OCI-LY1 (cell line): ENCODE results near the gene SP2.

Experiments
- H2AFZ ChIP-seq: fragments of 200-600 bp; sonication (generic), shearing (Covaris generic); 2 replicates; pipeline ENCODE4 v1.6.0; 2014; ENCODE audit warnings: antibody characterized with exemption, mild to moderate bottlenecking, low read length
- H3F3A ChIP-seq: fragments of 200-600 bp; sonication (generic), shearing (Covaris generic); 2 replicates; pipeline ENCODE4 v1.6.0; 2014; ENCODE audit warnings: mild to moderate bottlenecking, antibody characterized with exemption, low read length, moderate library complexity; ENCODE audit not compliant: insufficient read depth
- H3K27ac ChIP-seq: fragments of 200-600 bp; sonication (generic); 2 replicates; pipeline ENCODE4 v1.5.1; 2014; ENCODE audit warnings: low read length, mixed run types, mild to moderate bottlenecking, low read depth; ENCODE audit not compliant: poor library complexity, severe bottlenecking
- H3K27me3 ChIP-seq: fragments of 200-600 bp; sonication (generic); 2 replicates; pipeline ENCODE4 v1.6.0; 2014; ENCODE audit warnings: antibody characterized with exemption, mild to moderate bottlenecking, low read length, moderate library complexity; ENCODE audit not compliant: insufficient read depth
- H3K36me3 ChIP-seq: fragments of 200-600 bp; sonication (generic); 2 replicates; pipeline ENCODE4 v1.6.1; 2014; ENCODE audit warnings: mild to moderate bottlenecking, antibody characterized with exemption, low read length, moderate library complexity, mixed read lengths; ENCODE audit not compliant: insufficient read depth
- H3K4me1 ChIP-seq: fragments of 200-600 bp; sonication (generic); 2 replicates; pipeline ENCODE4 v1.5.1; 2014; ENCODE audit warnings: mild to moderate bottlenecking, low read length, moderate library complexity; ENCODE audit not compliant: insufficient read depth, severe bottlenecking
- H3K4me2 ChIP-seq: fragments of 200-600 bp; sonication (generic), shearing (Covaris generic); 2 replicates; pipeline ENCODE4 v1.6.1; 2014; ENCODE audit warnings: low read length
- H3K4me3 ChIP-seq: fragments of 200-600 bp; sonication (generic); 2 replicates; pipeline ENCODE4 v1.5.1; 2014; ENCODE audit warnings: low read length, low read depth, mild to moderate bottlenecking, mixed read lengths; ENCODE audit not compliant: poor library complexity, severe bottlenecking
- H3K79me2 ChIP-seq: fragments of 200-600 bp; shearing (Covaris generic); 2 replicates; pipeline ENCODE4 v1.6.1; 2016; ENCODE audit warnings: mixed run types, low read length, mixed read lengths; ENCODE audit not compliant: insufficient read depth
- H3K9ac ChIP-seq: fragments of 200-600 bp; sonication (generic), shearing (Covaris generic); 2 replicates; pipeline ENCODE4 v1.6.1; 2014; ENCODE audit warnings: mild to moderate bottlenecking, low read length, mixed read lengths
- H3K9me2 ChIP-seq: fragments of 200-600 bp; sonication (generic), shearing (Covaris generic); 2 replicates; pipeline ENCODE4 v1.6.1; 2014; ENCODE audit warnings: low read depth, mild to moderate bottlenecking, low read length, mixed read lengths
- H3K9me3 ChIP-seq: fragments of 200-600 bp; shearing (Covaris generic); 2 replicates; pipeline ENCODE4 v1.6.1; 2014; ENCODE audit warnings: low read length, mixed read lengths
- H4K20me1 ChIP-seq: fragments of 200-600 bp; sonication (generic), shearing (Covaris generic); 2 replicates; pipeline ENCODE4 v1.6.0; 2016; ENCODE audit warnings: mild to moderate bottlenecking, low read length; ENCODE audit not compliant: insufficient read depth
- EZH2 ChIP-seq: fragments of 200-600 bp; sonication (generic), shearing (Covaris generic); IDR thresholded peaks from 2 replicates; pipeline ENCODE4 v1.8.0; 2017; ENCODE audit warnings: borderline replicate concordance, mixed run types, mild to moderate bottlenecking, antibody characterized with exemption, low read length, moderate library complexity, mixed read lengths
- TF ChIP-seq, protein P1 (sequence below): fragments of 200-600 bp; sonication (generic), shearing (Covaris generic); IDR thresholded peaks from 2 replicates; pipeline ENCODE4 v1.5.1; 2017; ENCODE audit warnings: mild to moderate bottlenecking, antibody characterized with exemption, low read length, moderate library complexity, mixed read lengths

SP2 gene

DNA sequence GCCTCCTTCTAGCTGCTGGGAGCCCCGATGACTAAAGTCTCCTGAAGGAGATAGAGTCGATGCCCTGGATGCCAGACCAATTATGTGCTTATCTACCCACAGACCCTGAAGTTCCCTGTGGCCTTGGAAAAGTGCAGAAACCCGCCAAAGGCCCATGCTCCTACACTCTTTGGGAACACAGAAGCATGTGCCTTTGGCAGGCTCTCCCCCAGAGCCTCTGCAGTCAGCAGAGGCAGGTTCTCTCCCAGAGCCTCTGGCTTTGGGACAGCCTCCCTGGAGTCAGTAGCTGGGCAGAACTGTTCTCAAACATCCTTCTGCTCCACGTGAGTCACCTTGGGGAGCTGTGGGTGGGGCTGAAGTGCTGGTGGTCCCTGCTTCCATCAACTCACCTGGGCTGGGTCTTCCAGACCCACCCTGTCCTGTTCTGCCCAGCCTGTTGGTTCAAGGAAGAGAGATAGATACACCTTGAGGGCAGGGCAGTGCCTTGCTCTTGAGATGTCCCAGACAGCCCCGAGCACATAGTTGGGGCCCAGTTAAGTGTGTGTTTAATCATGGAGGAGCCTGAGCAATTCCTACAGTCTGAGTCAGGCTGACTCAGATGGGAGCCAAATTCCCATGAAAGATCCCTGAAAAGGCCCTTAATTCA, 71.7 kb downstream of the SP2 start:
- no peak overlapping the region for H2AFZ ChIP-seq
- no peaks in the 10 kb centered on the region for H3K9me2 ChIP-seq
- H3K4me2 ChIP-seq = no peak overlapping the region
- peaks cover 22% of the 10 kb centered on the region for H3K4me1 ChIP-seq
- H3K9me3 ChIP-seq = no peaks in the 10 kb centered on the region
- H4K20me1 ChIP-seq = no peaks in the 10 kb centered on the region
- H3K4me3 ChIP-seq = no peak overlapping the region
- H3K9ac ChIP-seq = no peak overlapping the region
- H3K27me3 ChIP-seq = no peaks in the 10 kb centered on the region
- no peak for TF ChIP-seq EZH2
- TF ChIP-seq, protein P1, sequence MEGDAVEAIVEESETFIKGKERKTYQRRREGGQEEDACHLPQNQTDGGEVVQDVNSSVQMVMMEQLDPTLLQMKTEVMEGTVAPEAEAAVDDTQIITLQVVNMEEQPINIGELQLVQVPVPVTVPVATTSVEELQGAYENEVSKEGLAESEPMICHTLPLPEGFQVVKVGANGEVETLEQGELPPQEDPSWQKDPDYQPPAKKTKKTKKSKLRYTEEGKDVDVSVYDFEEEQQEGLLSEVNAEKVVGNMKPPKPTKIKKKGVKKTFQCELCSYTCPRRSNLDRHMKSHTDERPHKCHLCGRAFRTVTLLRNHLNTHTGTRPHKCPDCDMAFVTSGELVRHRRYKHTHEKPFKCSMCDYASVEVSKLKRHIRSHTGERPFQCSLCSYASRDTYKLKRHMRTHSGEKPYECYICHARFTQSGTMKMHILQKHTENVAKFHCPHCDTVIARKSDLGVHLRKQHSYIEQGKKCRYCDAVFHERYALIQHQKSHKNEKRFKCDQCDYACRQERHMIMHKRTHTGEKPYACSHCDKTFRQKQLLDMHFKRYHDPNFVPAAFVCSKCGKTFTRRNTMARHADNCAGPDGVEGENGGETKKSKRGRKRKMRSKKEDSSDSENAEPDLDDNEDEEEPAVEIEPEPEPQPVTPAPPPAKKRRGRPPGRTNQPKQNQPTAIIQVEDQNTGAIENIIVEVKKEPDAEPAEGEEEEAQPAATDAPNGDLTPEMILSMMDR = no peak
- H3K27ac ChIP-seq = no peak overlapping the region
- no peaks in the 10 kb centered on the region for H3F3A ChIP-seq
- H3K36me3 ChIP-seq = no peaks in the 10 kb centered on the region
- H3K79me2 ChIP-seq = no peaks in the 10 kb centered on the region

DNA sequence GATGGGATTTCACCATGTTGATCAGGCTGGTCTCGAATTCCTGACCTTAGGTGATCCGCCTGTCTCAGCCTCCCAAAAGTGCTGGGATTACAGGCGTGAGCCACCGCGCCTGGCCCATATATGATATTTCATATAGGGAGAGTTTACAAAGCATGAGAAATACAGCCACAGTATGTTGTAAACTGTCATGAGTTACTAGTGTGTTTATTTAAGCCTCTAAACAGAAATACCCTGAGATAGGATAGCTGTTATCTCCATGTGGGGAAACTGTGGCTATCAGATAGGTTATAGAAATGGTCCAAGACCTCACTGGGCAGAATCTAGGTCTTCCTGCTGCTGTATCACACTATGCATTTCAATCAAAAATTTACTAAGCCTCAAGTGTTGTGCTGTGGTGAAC, 72.8 kb downstream of the SP2 start:
- Histone ChIP-seq H3K36me3 (peaks cover 6% of the 10 kb centered on the region; the same call in 1 of the 2 replicates), H3K27me3 (no peaks in the 10 kb centered on the region), H3K27ac (no peak overlapping the region), H3F3A (no peaks in the 10 kb centered on the region), H2AFZ (no peak overlapping the region), H3K9me3 (no peaks in the 10 kb centered on the region), H3K4me2 (no peak overlapping the region), H3K4me1 (peaks cover 23% of the 10 kb centered on the region), H3K9me2 (no peaks in the 10 kb centered on the region), H3K4me3 (no peak overlapping the region), H3K9ac (no peak overlapping the region), H4K20me1 (no peaks in the 10 kb centered on the region), H3K79me2 (no peaks in the 10 kb centered on the region)
- no peak for TF ChIP-seq EZH2
- TF ChIP-seq, protein P1 = no peak

DNA sequence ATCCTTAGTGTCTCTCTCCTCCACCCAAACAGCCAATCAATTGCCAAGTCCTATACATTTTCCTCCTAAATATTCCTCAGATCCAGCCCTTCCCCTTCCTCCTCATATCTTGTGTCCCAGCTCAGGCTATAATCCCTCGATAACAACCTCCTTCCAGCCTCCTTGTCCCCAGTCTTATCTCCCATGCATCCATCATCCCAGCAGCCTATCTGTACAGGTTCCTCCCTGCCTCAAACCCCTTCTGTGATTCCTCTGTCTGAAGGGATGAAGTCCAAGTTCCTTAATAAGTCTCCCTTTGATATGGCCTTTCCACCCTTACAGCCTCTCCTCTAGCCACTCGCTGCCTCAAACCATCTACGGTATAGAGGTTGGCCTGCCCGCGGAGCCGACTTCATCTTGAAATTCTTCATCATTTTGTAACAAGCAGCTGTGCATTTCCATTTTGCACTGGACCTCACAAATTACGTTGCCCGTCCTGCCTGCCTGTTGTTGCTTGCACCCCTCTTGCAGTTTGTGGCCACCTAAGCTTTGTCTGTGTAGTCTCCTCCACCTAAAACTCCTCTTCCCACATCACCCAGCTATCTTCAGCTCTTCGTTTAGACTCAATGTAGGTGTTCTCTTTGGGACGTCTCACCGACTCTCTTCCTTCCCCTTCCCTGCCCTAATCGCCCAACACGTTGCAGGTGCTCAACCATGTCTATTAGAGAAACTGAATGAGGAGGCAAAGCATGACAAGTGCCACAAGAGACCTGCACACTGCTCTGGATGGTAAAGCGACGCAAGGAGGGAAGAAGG, 74.1 kb downstream of the SP2 start:
- Histone ChIP-seq H3K4me1 (peaks cover 23% of the 10 kb centered on the region), H3K27me3 (no peaks in the 10 kb centered on the region), H3F3A (no peaks in the 10 kb centered on the region), H3K4me2 (peak overlapping the region; percentile 80), H3K9ac (peak overlapping the region; percentile 54; the same call in 1 of the 2 replicates), H2AFZ (peak overlapping the region; percentile 87), H3K9me3 (no peaks in the 10 kb centered on the region), H3K9me2 (no peaks in the 10 kb centered on the region), H3K36me3 (peaks cover 17% of the 10 kb centered on the region; the same call in 1 of the 2 replicates), H3K4me3 (peak overlapping the region; percentile 53), H3K27ac (no peak overlapping the region), H3K79me2 (no peaks in the 10 kb centered on the region), H4K20me1 (no peaks in the 10 kb centered on the region)
- TF ChIP-seq EZH2 = no peak
- TF ChIP-seq, protein P1 = no peak
